ENCODE data around the gene NDUFC1. TPM values are rescaled to one million over a fixed set of nuclear protein-coding genes. Genes with fewer than 3 reads are reported as not detected.

Gene NDUFC1
- total RNA-seq, 1 experiment from 2014 or later = 59.1 TPM

- H3K9ac ChIP-seq (ENCODE audit: extremely low read depth, insufficient read length, low read length) = no peak overlapping the region
- no CpG with 5 or more reads among the region's 3 CpGs for WGBS (ENCODE audit: extremely low coverage, insufficient read length, low lambda C conversion rate)
- H2BK12ac ChIP-seq (ENCODE audit: insufficient read length, low read depth, low read length) = no peak overlapping the region
- H2BK120ac ChIP-seq (ENCODE audit: low read depth, low read length, poor library complexity, severe bottlenecking) = no peak overlapping the region
- H3K23ac ChIP-seq (ENCODE audit: insufficient read length, low read depth, low read length) = no peak overlapping the region
- no peak overlapping the region for H3K27ac ChIP-seq (ENCODE audit: insufficient read length, low read depth, low read length)
- Mint-ChIP-seq H3K4me1 (peaks cover 50 to 52% of the 10 kb centered on the region in 2 experiments), H3K9me3 (no peaks in the 10 kb centered on the region), H3K27ac (peak overlapping the region; percentile 25 to 93 (median 80); a peak in 5 of 7 replicates), H3K36me3 (ENCODE audit: insufficient read depth in 1 of 3, low read depth in 3 of 3) (peaks cover 2 to 18% (median 5%) of the 10 kb centered on the region in 3 experiments), H3K27me3 (ENCODE audit: low read depth) (no peaks in the 10 kb centered on the region), H3K4me3 (no peak overlapping the region)
- H3K79me2 ChIP-seq (ENCODE audit: insufficient read depth, low read length) = peaks cover 59% of the 10 kb centered on the region
- H3K14ac ChIP-seq (ENCODE audit: insufficient read depth, low read length) = no peak overlapping the region
- no peaks in the 10 kb centered on the region for H3K23me2 ChIP-seq (ENCODE audit: insufficient read length, low read depth, low read length, poor library complexity, severe bottlenecking)
- H3K79me1 ChIP-seq (ENCODE audit: insufficient read depth, low read depth, low read length, poor library complexity, severe bottlenecking) = no peaks in the 10 kb centered on the region
- no peak overlapping the region for H3K4me2 ChIP-seq (ENCODE audit: insufficient read depth, insufficient read length, low read length)
- no peaks in the 10 kb centered on the region for H4K20me1 ChIP-seq (ENCODE audit: control insufficient read depth, insufficient read depth, insufficient read length)
- DNase-seq = no peak
- H3K18ac ChIP-seq (ENCODE audit: insufficient read length, low read depth, low read length) = no peak overlapping the region
- no peak overlapping the region for H4K91ac ChIP-seq (ENCODE audit: insufficient read length, low read depth, low read length)
- H3K4ac ChIP-seq (ENCODE audit: low read depth, low read length) = no peak overlapping the region
- no peak overlapping the region for H3K56ac ChIP-seq (ENCODE audit: insufficient read length, low read depth, low read length)
- H3K9me3 ChIP-seq (ENCODE audit: control insufficient read depth, low read depth, low read length) = no peaks in the 10 kb centered on the region
- no peak for TF ChIP-seq CTCF (conservative IDR thresholded peaks at IDR 0.05)
- H2AK5ac ChIP-seq (ENCODE audit: insufficient read length, low read length) = no peak overlapping the region
- no peak overlapping the region for H2BK5ac ChIP-seq (ENCODE audit: insufficient read length, low read length)
- no peak overlapping the region for H4K8ac ChIP-seq (replicated peaks; ENCODE audit: insufficient read length, low read depth, low read length)
- no peaks in the 10 kb centered on the region; the same call in 1 of the 2 replicates for H3K4me1 ChIP-seq (ENCODE audit: insufficient read depth, low read length)
- H3T11ph ChIP-seq (ENCODE audit: low read length) = no peak overlapping the region
- H3K27me3 ChIP-seq (ENCODE audit: insufficient read depth, low read length) = no peaks in the 10 kb centered on the region
- H2BK20ac ChIP-seq (ENCODE audit: low read depth, low read length, poor library complexity, severe bottlenecking) = no peak overlapping the region
- no peak overlapping the region for H2BK15ac ChIP-seq (ENCODE audit: low read depth, low read length)
- no peak overlapping the region for H4K5ac ChIP-seq (ENCODE audit: insufficient read length, low read depth, low read length)
- no peak overlapping the region for H2AFZ ChIP-seq (ENCODE audit: low read length)
These were observed 10.5 kb upstream of the NDUFC1 start for GRCh38 chr4:139312552-139313332.

Data from H9 (cell line).